ENCODE measurements around the gene PARN. TPM values are rescaled to one million over a fixed set of nuclear protein-coding genes. Genes with fewer than 3 reads are reported as not detected.

PARN gene
- total and polyA plus RNA-seq, 2 donors (not counting 1 experiment from before 2014, with no cell fraction given), result 26.7 to 32.9 TPM

- TF ChIP-seq EZH2 (IDR thresholded peaks at IDR 0.05; ENCODE audit: low read length, missing control alignments) (no peak), CTCF (conservative IDR thresholded peaks at IDR 0.05 in 1 of 2, IDR thresholded peaks at IDR 0.05 in 1 of 2; ENCODE audit: low read depth in 1 of 2, low read length in 2 of 2) (no peak)
- no peaks in the 10 kb centered on the region for H3K27me3 ChIP-seq (ENCODE audit: control insufficient read depth, insufficient read depth, low read length)
These were observed 495 bp downstream of the PARN start for GRCh38 chr16:14629612-14629918.

GRCh38 chr16:14628806-14629611 lies 1.1 kb downstream of the PARN start:
- TF ChIP-seq EZH2 (IDR thresholded peaks at IDR 0.05; ENCODE audit: low read length, missing control alignments) (no peak), CTCF (conservative IDR thresholded peaks at IDR 0.05 in 1 of 2, IDR thresholded peaks at IDR 0.05 in 1 of 2; ENCODE audit: low read depth in 1 of 2, low read length in 2 of 2) (no peak)

More at GRCh38 chr16:14629612-14629918, 495 bp downstream of the PARN start:
- no peaks in the 10 kb centered on the region for H4K20me1 ChIP-seq (ENCODE audit: control insufficient read depth, extremely low read depth, insufficient read depth, low read length)
- H3K4me2 ChIP-seq (ENCODE audit: extremely low read depth, insufficient read depth, low read length), result peak overlapping the region; percentile 92
- H3K4me3 ChIP-seq (replicated peaks in 1 of 4; ENCODE audit: control extremely low read depth in 1 of 4, insufficient read depth in 1 of 4, low read depth in 3 of 4, low read length in 4 of 4), result peak overlapping the region; percentile 69 to 93 (median 84)
- peak overlapping the region; percentile 86 for H3K9ac ChIP-seq (ENCODE audit: insufficient read depth, low read length)
- H3K4me1 ChIP-seq (ENCODE audit: control insufficient read depth, extremely low read depth, insufficient read depth, low read length), result peaks cover 6% of the 10 kb centered on the region
- DNase-seq (ENCODE audit: low read depth in 2 of 2), result peak in 1 of 2 donors; percentile 5
- peaks cover 27% of the 10 kb centered on the region for H3K79me2 ChIP-seq (ENCODE audit: control insufficient read depth, insufficient read depth, low read length)
- no peaks in the 10 kb centered on the region for H3K36me3 ChIP-seq (ENCODE audit: control insufficient read depth, insufficient read depth, low read length)
- peak overlapping the region; percentile 42 for H2AFZ ChIP-seq (ENCODE audit: low read length)
- H3K27ac ChIP-seq (ENCODE audit: insufficient read depth, low read length), result peak overlapping the region; percentile 94
- H3K9me3 ChIP-seq (ENCODE audit: control insufficient read depth, insufficient read depth, low read depth, low read length), result no peaks in the 10 kb centered on the region

GRCh38 chr16:14627078-14627477 lies 3.0 kb downstream of the PARN start:
- H3K27me3 ChIP-seq (ENCODE audit: control insufficient read depth, insufficient read depth, low read length), result no peaks in the 10 kb centered on the region
- H3K9me3 ChIP-seq (ENCODE audit: control insufficient read depth, insufficient read depth, low read depth, low read length), result no peaks in the 10 kb centered on the region
- H3K36me3 ChIP-seq (ENCODE audit: control insufficient read depth, insufficient read depth, low read length), result no peaks in the 10 kb centered on the region
- peaks cover 4% of the 10 kb centered on the region for H3K4me1 ChIP-seq (ENCODE audit: control insufficient read depth, extremely low read depth, insufficient read depth, low read length)
- H4K20me1 ChIP-seq (ENCODE audit: control insufficient read depth, extremely low read depth, insufficient read depth, low read length), result no peaks in the 10 kb centered on the region
- H3K79me2 ChIP-seq (ENCODE audit: control insufficient read depth, insufficient read depth, low read length), result peaks cover 10% of the 10 kb centered on the region
- H3K4me3 ChIP-seq (replicated peaks in 1 of 4; ENCODE audit: control extremely low read depth in 1 of 4, insufficient read depth in 1 of 4, low read depth in 3 of 4, low read length in 4 of 4), result no peak overlapping the region
- no peak overlapping the region for H3K9ac ChIP-seq (ENCODE audit: insufficient read depth, low read length)
- DNase-seq (ENCODE audit: low read depth in 2 of 2), result no peak
- TF ChIP-seq EZH2 (IDR thresholded peaks at IDR 0.05; ENCODE audit: low read length, missing control alignments) (no peak), CTCF (conservative IDR thresholded peaks at IDR 0.05 in 1 of 2, IDR thresholded peaks at IDR 0.05 in 1 of 2; ENCODE audit: low read depth in 1 of 2, low read length in 2 of 2) (no peak)
- H3K4me2 ChIP-seq (ENCODE audit: extremely low read depth, insufficient read depth, low read length), result no peak overlapping the region
- H3K27ac ChIP-seq (ENCODE audit: insufficient read depth, low read length), result no peak overlapping the region
- no peak overlapping the region for H2AFZ ChIP-seq (ENCODE audit: low read length)

More at GRCh38 chr16:14628806-14629611, 1.1 kb downstream of the PARN start:
- DNase-seq (ENCODE audit: low read depth in 2 of 2), result peak in 1 of 2 donors; percentile 8
- Histone ChIP-seq H3K27me3 (ENCODE audit: control insufficient read depth, insufficient read depth, low read length) (no peaks in the 10 kb centered on the region), H3K9me3 (ENCODE audit: control insufficient read depth, insufficient read depth, low read depth, low read length) (no peaks in the 10 kb centered on the region), H3K27ac (ENCODE audit: insufficient read depth, low read length) (peak overlapping the region; percentile 94), H3K4me2 (ENCODE audit: extremely low read depth, insufficient read depth, low read length) (peak overlapping the region; percentile 92), H3K4me3 (replicated peaks in 1 of 4; ENCODE audit: control extremely low read depth in 1 of 4, insufficient read depth in 1 of 4, low read depth in 3 of 4, low read length in 4 of 4) (peak overlapping the region; percentile 69 to 93 (median 84)), H3K79me2 (ENCODE audit: control insufficient read depth, insufficient read depth, low read length) (peaks cover 21% of the 10 kb centered on the region), H3K9ac (ENCODE audit: insufficient read depth, low read length) (peak overlapping the region; percentile 86), H4K20me1 (ENCODE audit: control insufficient read depth, extremely low read depth, insufficient read depth, low read length) (no peaks in the 10 kb centered on the region), H3K36me3 (ENCODE audit: control insufficient read depth, insufficient read depth, low read length) (no peaks in the 10 kb centered on the region), H3K4me1 (ENCODE audit: control insufficient read depth, extremely low read depth, insufficient read depth, low read length) (peaks cover 4% of the 10 kb centered on the region), H2AFZ (ENCODE audit: low read length) (peak overlapping the region; percentile 20)
